ENCODE measurements around the gene KRT39.

The KRT39 gene

GRCh38 chr17:40980117-40980516, 13.4 kb upstream of the KRT39 start:
- DNase-seq, result no peak

- DNase-seq, result no peak
Observed at GRCh38 chr17:40978575-40979151, 11.9 kb upstream of the KRT39 start.

- no peak for DNase-seq
Observed at GRCh38 chr17:40975516-40975915, 8.8 kb upstream of the KRT39 start.

GRCh38 chr17:40974366-40974765, 7.6 kb upstream of the KRT39 start:
- DNase-seq, result no peak

- DNase-seq, result no peak
Observed at GRCh38 chr17:40967582-40967981, 834 bp upstream of the KRT39 start.

GRCh38 chr17:40963838-40964237, 2.9 kb downstream of the KRT39 start:
- DNase-seq, result no peak

- no peak for DNase-seq
Observed at GRCh38 chr17:40962059-40962561, 4.6 kb downstream of the KRT39 start.

GRCh38 chr17:40961591-40961990, 5.2 kb downstream of the KRT39 start:
- no peak for DNase-seq

- no peak for DNase-seq
Observed at GRCh38 chr17:40960144-40960543, 6.6 kb downstream of the KRT39 start.

- DNase-seq, result no peak
Observed at GRCh38 chr17:40958086-40958953, 8.4 kb downstream of the KRT39 start.

- no peak for DNase-seq
Observed at GRCh38 chr17:40956401-40957254, 10.1 kb downstream of the KRT39 start.

GRCh38 chr17:40953881-40954280, 12.9 kb downstream of the KRT39 start:
- DNase-seq, result no peak

GRCh38 chr17:40952661-40953060, 14.1 kb downstream of the KRT39 start:
- DNase-seq, result no peak

- no peak for DNase-seq
Observed at GRCh38 chr17:40952154-40952553, 14.6 kb downstream of the KRT39 start.

- DNase-seq, result no peak
Observed at GRCh38 chr17:40951011-40951622, 15.6 kb downstream of the KRT39 start.

- no peak for DNase-seq
Observed at GRCh38 chr17:40950176-40950575, 16.6 kb downstream of the KRT39 start.

GRCh38 chr17:40949418-40949817, 17.3 kb downstream of the KRT39 start:
- no peak for DNase-seq

GRCh38 chr17:40947929-40948328, 18.8 kb downstream of the KRT39 start:
- DNase-seq, result no peak

GRCh38 chr17:40945414-40945813, 21.3 kb downstream of the KRT39 start:
- DNase-seq, result no peak

- DNase-seq, result no peak
Observed at GRCh38 chr17:40944531-40944930, 22.2 kb downstream of the KRT39 start.

GRCh38 chr17:40942553-40942952, 24.2 kb downstream of the KRT39 start:
- DNase-seq, result no peak

- no peak for DNase-seq
Observed at GRCh38 chr17:40940266-40940665, 26.5 kb downstream of the KRT39 start.

GRCh38 chr17:40938981-40939380, 27.8 kb downstream of the KRT39 start:
- no peak for DNase-seq
